A673 (cell line): Measurements from ENCODE around the gene PARVB. TPM values are rescaled to one million over a fixed set of nuclear protein-coding genes. Genes with fewer than 3 reads are reported as not detected.

Experiments used
- BruUV-seq: library from RNA; stranded (reverse); fragments of 400-500 nt; replicated peaks from 2 replicates; lab custom pipeline; 2021; lab: Mats Ljungman, UMichigan
- CTCF ChIA-PET: fragments of 300-600 bp; sonication (Branson Sonifier 250); formaldehyde crosslinking; loops from one replicate; lab custom pipeline; 2022; ENCODE audit warnings: antibody characterized with exemption; lab: Charles Lee
- POLR2A ChIA-PET: fragments of 300-600 bp; sonication (Branson Sonifier 250); formaldehyde crosslinking; loops from one replicate; lab custom pipeline; 2022; ENCODE audit warnings: antibody characterized with exemption; ENCODE audit not compliant: low non-redundant PET; lab: Charles Lee
- DNase-seq: peaks from one replicate; pipeline ENCODE4 v3.0.0-alpha.2; 2015; ENCODE audit warnings: low spot score
- H3K27ac ChIP-seq: fragments of 200-600 bp; sonication (generic); 2 replicates; pipeline ENCODE4 v1.5.1; 2016; ENCODE audit warnings: mixed run types, low read depth, mild to moderate bottlenecking, mixed read lengths, antibody characterized with exemption, low read length; ENCODE audit not compliant: poor library complexity, severe bottlenecking
- H3K27me3 ChIP-seq: fragments of 200-600 bp; sonication (generic); replicated peaks from 2 replicates; pipeline ENCODE4 v1.6.1; 2017; ENCODE audit warnings: mixed run types, low read depth, mild to moderate bottlenecking, mixed read lengths, antibody characterized with exemption, low read length; ENCODE audit not compliant: insufficient read depth, poor library complexity
- H3K36me3 ChIP-seq: fragments of 200-600 bp; sonication (generic); 2 replicates; pipeline ENCODE4 v1.6.1; 2016; ENCODE audit warnings: mixed run types, mild to moderate bottlenecking, mixed read lengths, antibody characterized with exemption, low read length; ENCODE audit not compliant: insufficient read depth, poor library complexity, severe bottlenecking
- H3K4me1 ChIP-seq: fragments of 200-600 bp; sonication (generic); 2 replicates; pipeline ENCODE4 v1.6.1; 2017; ENCODE audit warnings: mixed run types, mild to moderate bottlenecking, mixed read lengths, antibody characterized with exemption, low read length; ENCODE audit not compliant: insufficient read depth, poor library complexity, severe bottlenecking
- H3K4me3 ChIP-seq: fragments of 200-600 bp; sonication (generic); 2 replicates; pipeline ENCODE4 v1.5.1; 2016; ENCODE audit warnings: low read depth, mixed run types, mild to moderate bottlenecking, mixed read lengths, low read length; ENCODE audit not compliant: poor library complexity, severe bottlenecking
- H3K9me3 ChIP-seq: fragments of 200-600 bp; sonication (generic); 2 replicates; pipeline ENCODE4 v1.6.1; 2016; ENCODE audit warnings: mixed run types, low read depth, mild to moderate bottlenecking, mixed read lengths, antibody characterized with exemption, low read length; ENCODE audit not compliant: poor library complexity, severe bottlenecking
- CTCF ChIP-seq: fragments of 300-800, 200-600 bp; sonication (generic); conservative IDR thresholded peaks from 2 replicates; pipeline ENCODE4 v1.5.1; 2017; ENCODE audit warnings: low read depth, mild to moderate bottlenecking, antibody characterized with exemption, low read length, moderate library complexity, mixed read lengths
- EZH2 ChIP-seq: fragments of 200-600 bp; sonication (generic); IDR thresholded peaks from 2 replicates; pipeline ENCODE4 v1.6.1; 2017; ENCODE audit warnings: borderline replicate concordance, low read depth, mild to moderate bottlenecking, mixed read lengths, antibody characterized with exemption, low read length; ENCODE audit not compliant: poor library complexity, severe bottlenecking
- intact Hi-C: fragments of 100-400 bp; cut with micrococcal nuclease; formaldehyde crosslinking; loops from one replicate; pipeline ENCODE4 v1.10.0; 2022; ENCODE audit not compliant: unreplicated experiment
- total RNA-seq: library from RNA; stranded (reverse); gene quantifications from 2 replicates; pipeline ENCODE4 v1.2.3, GENCODE V29; 2021

The PARVB gene
- total RNA-seq, 1 experiment from 2014 or later = 18.3 TPM

- no TSS peak for BruUV-seq
- Histone ChIP-seq H3K4me1 (no peaks in the 10 kb centered on the region), H3K36me3 (no peaks in the 10 kb centered on the region), H3K9me3 (no peaks in the 10 kb centered on the region), H3K27me3 (no peaks in the 10 kb centered on the region), H3K27ac (no peak overlapping the region), H3K4me3 (no peak overlapping the region)
- no peak for DNase-seq
- ChIA-PET CTCF (no interaction called here), POLR2A (no interaction called here)
- no peak for TF ChIP-seq EZH2
- TF ChIP-seq CTCF = no peak
- intact Hi-C loops = no loop called here
Observed at GRCh38 chr22:44218071-44218470, 194.0 kb downstream of the PARVB start.

GRCh38 chr22:44219101-44219870 is 195.2 kb downstream of the PARVB start:
- no peak for TF ChIP-seq EZH2
- no peak for TF ChIP-seq CTCF
- no peak for DNase-seq
- Histone ChIP-seq H3K27me3 (no peaks in the 10 kb centered on the region), H3K9me3 (no peaks in the 10 kb centered on the region), H3K27ac (no peak overlapping the region), H3K36me3 (no peaks in the 10 kb centered on the region), H3K4me1 (no peaks in the 10 kb centered on the region), H3K4me3 (no peak overlapping the region)
- intact Hi-C loops = no loop called here
- POLR2A ChIA-PET = no interaction called here
- CTCF ChIA-PET = no interaction called here
- BruUV-seq = no TSS peak

- Histone ChIP-seq H3K9me3 (no peaks in the 10 kb centered on the region), H3K4me3 (no peak overlapping the region), H3K36me3 (no peaks in the 10 kb centered on the region), H3K27ac (no peak overlapping the region), H3K27me3 (no peaks in the 10 kb centered on the region), H3K4me1 (no peaks in the 10 kb centered on the region)
- DNase-seq = no peak
- intact Hi-C loops = no loop called here
- TF ChIP-seq CTCF (no peak), EZH2 (no peak)
- POLR2A ChIA-PET = no interaction called here
- CTCF ChIA-PET = no interaction called here
- BruUV-seq = no TSS peak
Observed at GRCh38 chr22:44220727-44221680, 196.9 kb downstream of the PARVB start.
